ENCODE measurements around the gene PPP2R3C. TPM values are rescaled to one million over a fixed set of nuclear protein-coding genes. Genes with fewer than 3 reads are reported as not detected.

PPP2R3C gene
- total and polyA plus RNA-seq, 2 of the 13 experiments (the other 11 are each of a cell fraction or from before 2014, with no cell fraction given): 63.4 to 102 TPM

DNA sequence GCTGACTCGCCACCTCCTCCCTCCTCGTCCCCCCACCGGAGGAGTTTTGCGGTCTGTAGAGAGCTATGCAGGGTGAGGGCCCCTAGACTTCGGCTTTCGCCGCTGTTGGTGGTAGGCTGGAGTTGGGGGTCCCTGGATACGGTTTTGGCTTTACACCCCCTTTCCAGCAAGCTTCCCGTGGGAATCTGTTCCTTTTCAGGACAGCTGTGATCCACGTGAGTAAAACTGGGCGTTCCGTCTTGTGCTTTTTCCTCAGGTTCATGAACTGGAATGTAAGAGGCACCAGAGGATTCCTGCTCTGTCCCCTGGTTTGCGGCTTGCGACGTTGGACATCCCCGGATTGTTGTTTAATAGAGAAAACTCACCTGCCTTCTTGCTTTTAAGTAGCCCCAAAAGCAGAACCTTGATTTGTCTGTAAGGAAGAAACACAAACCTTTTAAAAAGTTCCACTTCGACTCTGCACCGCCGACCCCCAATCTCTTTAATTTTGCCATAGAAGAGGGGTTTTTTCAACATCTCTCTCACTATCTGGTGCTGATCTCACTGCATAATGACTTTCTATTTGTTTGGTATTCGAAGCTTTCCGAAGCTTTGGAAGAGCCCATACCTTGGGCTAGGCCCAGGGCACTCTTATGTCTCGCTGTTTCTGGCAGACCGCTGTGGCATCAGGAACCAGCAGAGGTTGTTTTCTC lies 1.1 kb upstream of the PPP2R3C start (continued):
- TF ChIP-seq, protein P1, sequence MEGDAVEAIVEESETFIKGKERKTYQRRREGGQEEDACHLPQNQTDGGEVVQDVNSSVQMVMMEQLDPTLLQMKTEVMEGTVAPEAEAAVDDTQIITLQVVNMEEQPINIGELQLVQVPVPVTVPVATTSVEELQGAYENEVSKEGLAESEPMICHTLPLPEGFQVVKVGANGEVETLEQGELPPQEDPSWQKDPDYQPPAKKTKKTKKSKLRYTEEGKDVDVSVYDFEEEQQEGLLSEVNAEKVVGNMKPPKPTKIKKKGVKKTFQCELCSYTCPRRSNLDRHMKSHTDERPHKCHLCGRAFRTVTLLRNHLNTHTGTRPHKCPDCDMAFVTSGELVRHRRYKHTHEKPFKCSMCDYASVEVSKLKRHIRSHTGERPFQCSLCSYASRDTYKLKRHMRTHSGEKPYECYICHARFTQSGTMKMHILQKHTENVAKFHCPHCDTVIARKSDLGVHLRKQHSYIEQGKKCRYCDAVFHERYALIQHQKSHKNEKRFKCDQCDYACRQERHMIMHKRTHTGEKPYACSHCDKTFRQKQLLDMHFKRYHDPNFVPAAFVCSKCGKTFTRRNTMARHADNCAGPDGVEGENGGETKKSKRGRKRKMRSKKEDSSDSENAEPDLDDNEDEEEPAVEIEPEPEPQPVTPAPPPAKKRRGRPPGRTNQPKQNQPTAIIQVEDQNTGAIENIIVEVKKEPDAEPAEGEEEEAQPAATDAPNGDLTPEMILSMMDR (CRISPR knock-in tag; IDR thresholded peaks at IDR 0.05): 0 out of 2 replicates have a peak, but pooled peaks have one; percentile 12
- TF ChIP-seq SOX5 (CRISPR knock-in tag; IDR thresholded peaks at IDR 0.05; ENCODE audit: borderline replicate concordance) (peak; percentile 39; the same call in 1 of the 2 replicates), ZNF331 (CRISPR knock-in tag; IDR thresholded peaks at IDR 0.05) (peak; percentile 25; the same call in 1 of the 2 replicates), ZNF589 (CRISPR knock-in tag; conservative IDR thresholded peaks at IDR 0.05) (no peak), REPIN1 (CRISPR knock-in tag; IDR thresholded peaks at IDR 0.05; ENCODE audit: borderline replicate concordance, low read depth) (peak; percentile 25; the same call in 1 of the 2 replicates), HNRNPK (IDR thresholded peaks at IDR 0.05; ENCODE audit: low read depth, low read length, poor library complexity, severe bottlenecking) (no peak), ZNF354B (CRISPR knock-in tag; IDR thresholded peaks at IDR 0.05) (0 out of 2 replicates have a peak, but pooled peaks have one; percentile 17), KLF9 (CRISPR knock-in tag; IDR thresholded peaks at IDR 0.05; ENCODE audit: low read depth) (no peak), MAZ (IDR thresholded peaks at IDR 0.05; ENCODE audit: borderline replicate concordance, low read depth, low read length) (peak; percentile 78; the same call in 1 of the 2 replicates), MAZ (CRISPR knock-in tag; IDR thresholded peaks at IDR 0.05; ENCODE audit: low read depth) (no peak; the same call in 1 of the 2 replicates), RXRB (CRISPR knock-in tag; IDR thresholded peaks at IDR 0.05; ENCODE audit: borderline replicate concordance) (peak; percentile 8), EP300 (IDR thresholded peaks at IDR 0.05; ENCODE audit: low read depth in 2 of 2, low read length in 2 of 2) (no peak), EP300 (CRISPR knock-in tag; IDR thresholded peaks at IDR 0.05; ENCODE audit: borderline replicate concordance) (peak; percentile 43; the same call in 1 of the 2 replicates), SP5 (CRISPR knock-in tag; IDR thresholded peaks at IDR 0.05; ENCODE audit: borderline replicate concordance, low read depth) (no peak; the same call in 1 of the 2 replicates), CENPX (CRISPR knock-in tag; IDR thresholded peaks at IDR 0.05) (no peak), CCDC6 (CRISPR knock-in tag; IDR thresholded peaks at IDR 0.05) (no peak), ARID2 (CRISPR knock-in tag; IDR thresholded peaks at IDR 0.05; ENCODE audit: borderline replicate concordance) (peak; percentile 89), ZNF501 (CRISPR knock-in tag; IDR thresholded peaks at IDR 0.05) (peak; percentile 40; the same call in 1 of the 2 replicates), ZNF547 (CRISPR knock-in tag; IDR thresholded peaks at IDR 0.05) (no peak; the same call in 1 of the 2 replicates), RARG (CRISPR knock-in tag; IDR thresholded peaks at IDR 0.05; ENCODE audit: low read depth) (peak; percentile 93), AKAP8 (CRISPR knock-in tag; IDR thresholded peaks at IDR 0.05) (no peak), IRF2 (CRISPR knock-in tag; IDR thresholded peaks at IDR 0.05) (peak; percentile 39; the same call in 1 of the 2 replicates), ZSCAN25 (CRISPR knock-in tag; IDR thresholded peaks at IDR 0.05) (no peak)
- TF ChIP-seq, protein P2, sequence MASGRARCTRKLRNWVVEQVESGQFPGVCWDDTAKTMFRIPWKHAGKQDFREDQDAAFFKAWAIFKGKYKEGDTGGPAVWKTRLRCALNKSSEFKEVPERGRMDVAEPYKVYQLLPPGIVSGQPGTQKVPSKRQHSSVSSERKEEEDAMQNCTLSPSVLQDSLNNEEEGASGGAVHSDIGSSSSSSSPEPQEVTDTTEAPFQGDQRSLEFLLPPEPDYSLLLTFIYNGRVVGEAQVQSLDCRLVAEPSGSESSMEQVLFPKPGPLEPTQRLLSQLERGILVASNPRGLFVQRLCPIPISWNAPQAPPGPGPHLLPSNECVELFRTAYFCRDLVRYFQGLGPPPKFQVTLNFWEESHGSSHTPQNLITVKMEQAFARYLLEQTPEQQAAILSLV (CRISPR knock-in tag; IDR thresholded peaks at IDR 0.05; ENCODE audit: borderline replicate concordance): no peak
- TF ChIP-seq, protein P3, sequence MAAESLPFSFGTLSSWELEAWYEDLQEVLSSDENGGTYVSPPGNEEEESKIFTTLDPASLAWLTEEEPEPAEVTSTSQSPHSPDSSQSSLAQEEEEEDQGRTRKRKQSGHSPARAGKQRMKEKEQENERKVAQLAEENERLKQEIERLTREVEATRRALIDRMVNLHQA (CRISPR knock-in tag; IDR thresholded peaks at IDR 0.05): 0 out of 2 replicates have a peak, but pooled peaks have one; percentile 22
